Measurements from ENCODE around the gene ADPGK.

DNA sequence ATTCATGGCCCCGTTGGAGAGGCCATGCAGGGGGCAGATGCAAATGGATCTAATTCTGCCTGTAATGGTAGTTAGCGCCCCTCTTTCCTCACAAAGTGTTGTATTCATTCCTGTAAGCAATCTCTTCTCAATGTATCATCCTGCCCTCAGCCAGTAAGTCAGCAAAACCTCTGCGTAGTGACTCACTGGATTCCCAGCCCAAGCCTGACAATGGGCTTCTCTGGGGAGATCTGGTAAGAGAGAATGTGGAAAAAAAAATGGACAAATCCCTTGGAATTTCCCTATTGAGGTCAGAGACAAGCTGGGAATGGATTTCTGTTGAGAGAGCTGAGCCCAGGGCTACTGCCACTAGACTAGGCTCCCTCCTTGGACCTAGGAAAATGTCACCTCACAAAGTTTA is 25.4 kb downstream of the ADPGK start:
- TF ChIP-seq, protein P1, sequence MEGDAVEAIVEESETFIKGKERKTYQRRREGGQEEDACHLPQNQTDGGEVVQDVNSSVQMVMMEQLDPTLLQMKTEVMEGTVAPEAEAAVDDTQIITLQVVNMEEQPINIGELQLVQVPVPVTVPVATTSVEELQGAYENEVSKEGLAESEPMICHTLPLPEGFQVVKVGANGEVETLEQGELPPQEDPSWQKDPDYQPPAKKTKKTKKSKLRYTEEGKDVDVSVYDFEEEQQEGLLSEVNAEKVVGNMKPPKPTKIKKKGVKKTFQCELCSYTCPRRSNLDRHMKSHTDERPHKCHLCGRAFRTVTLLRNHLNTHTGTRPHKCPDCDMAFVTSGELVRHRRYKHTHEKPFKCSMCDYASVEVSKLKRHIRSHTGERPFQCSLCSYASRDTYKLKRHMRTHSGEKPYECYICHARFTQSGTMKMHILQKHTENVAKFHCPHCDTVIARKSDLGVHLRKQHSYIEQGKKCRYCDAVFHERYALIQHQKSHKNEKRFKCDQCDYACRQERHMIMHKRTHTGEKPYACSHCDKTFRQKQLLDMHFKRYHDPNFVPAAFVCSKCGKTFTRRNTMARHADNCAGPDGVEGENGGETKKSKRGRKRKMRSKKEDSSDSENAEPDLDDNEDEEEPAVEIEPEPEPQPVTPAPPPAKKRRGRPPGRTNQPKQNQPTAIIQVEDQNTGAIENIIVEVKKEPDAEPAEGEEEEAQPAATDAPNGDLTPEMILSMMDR (IDR thresholded peaks at IDR 0.05 in 4 of 5, conservative IDR thresholded peaks at IDR 0.05 in 1 of 5), result no peak
- no peak for TF ChIP-seq POLR2A (IDR thresholded peaks at IDR 0.05)
